HG03108 (cell line): ENCODE results near the gene MMP26.
"Not testable (repeated sequence)": the region's sequence is repeated elsewhere in the genome, so short reads cannot be mapped to it uniquely, and the experiment has no call there.

ENCODE experiments used
- ATAC-seq: cut with Tn5 transposase; IDR thresholded peaks from one replicate; pipeline ENCODE4 v1.9.1; 2021; ENCODE audit warnings: moderate library complexity; ENCODE audit not compliant: unreplicated experiment

MMP26 gene

DNA sequence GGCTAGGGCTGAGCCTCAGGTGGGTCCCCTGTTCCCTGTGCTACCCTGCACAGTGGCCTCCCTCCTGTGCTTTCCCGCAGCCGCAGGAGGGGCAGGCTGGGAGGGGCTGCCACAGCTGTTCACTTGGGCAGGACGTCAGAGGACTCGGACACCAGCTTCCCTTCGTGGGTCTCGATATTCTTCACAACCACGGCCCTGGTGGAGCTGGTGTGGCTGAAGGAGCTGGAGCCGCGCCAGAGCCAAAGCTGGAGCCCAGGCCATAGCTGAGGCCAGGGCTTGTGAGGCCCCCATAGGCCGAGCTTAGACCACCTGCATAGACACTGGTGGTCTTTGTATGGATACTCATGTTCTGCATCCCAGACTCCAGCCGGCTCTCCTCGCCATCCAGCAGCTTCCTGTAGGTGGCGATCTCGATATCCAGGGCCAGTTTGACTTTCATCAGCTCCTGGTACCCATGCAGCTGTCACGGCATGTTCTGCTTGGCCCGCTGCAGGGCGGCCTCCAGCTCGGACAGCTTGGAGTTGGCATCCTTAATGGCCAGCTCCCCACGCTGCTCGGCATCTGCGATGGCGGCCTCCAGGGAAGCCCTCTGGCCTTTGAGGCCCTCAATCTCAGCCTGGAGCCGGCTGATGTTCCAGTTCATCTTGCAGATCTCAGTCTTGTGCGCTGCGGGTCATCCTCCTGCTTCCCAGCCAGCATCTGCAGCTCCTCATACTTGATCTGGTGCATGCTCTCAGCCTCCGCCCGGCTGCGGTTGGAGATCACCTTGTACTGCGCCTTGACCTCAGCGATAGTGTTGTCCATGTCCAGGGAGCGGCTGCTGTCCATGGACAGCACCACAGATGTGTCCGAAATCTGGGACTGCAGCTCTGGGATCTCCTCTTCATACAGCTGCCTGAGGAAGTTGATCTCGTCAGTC is 18.3 kb downstream of the MMP26 start:
- ATAC-seq, result not testable (repeated sequence)

DNA sequence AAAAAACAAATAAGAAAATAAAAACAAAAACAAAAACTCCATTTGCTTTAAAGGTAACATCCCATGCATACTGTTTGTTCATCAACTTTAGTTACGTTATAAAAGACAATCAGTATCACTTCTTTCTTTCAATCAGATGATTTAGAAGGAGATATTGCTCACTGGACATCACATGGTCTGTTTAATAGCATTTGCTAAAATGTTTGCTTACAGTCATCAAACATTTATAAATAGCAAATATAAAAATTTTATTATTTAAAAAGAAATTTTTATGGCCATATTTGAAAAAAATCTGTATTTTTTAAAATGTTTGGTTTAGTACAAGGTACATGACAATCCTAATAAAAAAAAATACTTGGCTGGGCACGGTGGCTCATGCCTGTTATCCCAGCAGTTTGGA is 22.6 kb downstream of the MMP26 start:
- no peak for ATAC-seq

DNA sequence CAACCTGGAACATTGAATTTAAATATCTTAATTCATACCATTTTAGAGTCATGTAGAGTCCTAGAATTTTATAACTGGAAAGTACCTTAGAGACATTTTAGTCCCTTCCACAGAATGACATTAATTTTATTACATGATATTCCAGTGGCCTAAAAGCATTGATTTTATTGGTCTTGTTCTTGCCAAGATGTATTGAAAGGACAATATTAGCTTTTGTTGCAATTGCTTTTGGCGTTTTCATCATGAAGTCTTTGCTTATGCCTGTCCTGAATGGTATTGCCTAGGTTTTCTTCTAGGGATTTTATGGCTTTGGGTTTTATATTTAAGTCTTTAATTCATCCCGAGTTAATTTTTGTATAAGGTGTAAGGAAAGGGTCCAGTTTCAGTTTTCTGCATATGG is 36.2 kb downstream of the MMP26 start:
- ATAC-seq, result no peak

DNA sequence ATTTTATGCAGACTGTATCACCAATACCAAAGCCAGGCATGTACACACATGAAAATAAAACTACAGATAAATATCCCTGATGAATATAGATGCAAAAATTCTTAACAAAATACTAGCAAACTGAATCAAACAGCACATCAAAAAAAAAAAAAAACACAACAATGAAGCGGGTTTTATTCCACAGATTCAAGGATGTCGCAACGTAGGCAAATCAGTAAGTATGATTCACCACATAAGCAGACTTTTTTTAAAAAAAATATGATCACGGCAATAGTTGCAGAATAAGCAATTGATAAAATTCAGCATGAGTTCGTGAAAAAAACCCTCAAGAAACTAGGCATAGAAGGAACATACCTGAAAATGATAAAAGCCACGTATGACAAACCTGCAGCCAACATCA is 43.9 kb downstream of the MMP26 start:
- ATAC-seq, result no peak

DNA sequence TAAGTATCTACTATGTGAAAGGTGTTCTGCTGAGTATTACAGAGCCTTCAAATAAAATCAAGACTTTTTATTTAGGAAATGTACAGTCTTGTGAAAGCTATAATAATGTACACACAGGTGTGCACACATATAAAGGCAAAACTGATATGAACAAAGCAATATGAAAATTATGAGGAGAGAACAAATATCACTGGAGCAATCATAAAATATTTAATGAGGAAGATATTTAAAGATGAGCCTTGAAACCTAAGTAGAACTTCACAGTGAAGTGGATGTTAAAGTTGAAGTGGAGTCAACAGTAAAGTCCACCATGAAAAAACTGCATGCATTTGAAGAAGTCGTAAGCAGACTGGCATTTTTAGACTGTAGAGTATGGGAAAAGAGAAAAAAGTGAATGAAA is 46.6 kb downstream of the MMP26 start:
- ATAC-seq, result no peak
